K562 (cell line): ENCODE data around the gene PLEKHG4B. TPM values are rescaled to one million over a fixed set of nuclear protein-coding genes. Genes with fewer than 3 reads are reported as not detected.
A peak's percentile ranks its signal among the peaks of the same experiment; 100 is the strongest.

Source experiments
- ATAC-seq: fragments of 200-7000 bp; cut with Tn5 transposase; 3 replicates; pipeline ENCODE4 v1.9.1; 2020; ENCODE audit warnings: moderate library complexity
- BruUV-seq: library from RNA; stranded (reverse); fragments of 400-500 nt; replicated peaks from 2 replicates; lab custom pipeline; 2021; lab: Mats Ljungman, UMichigan
- CTCF ChIA-PET: fragments of 300-600 bp; formaldehyde crosslinking; extraction: SDS; loops from one replicate; lab custom pipeline; 2021; ENCODE audit warnings: low intra/inter-chr PET ratio; lab: Yijun Ruan, JAX
- POLR2A ChIA-PET: fragments of 300-600, 350-650 bp; sonication (Branson Sonifier 250); formaldehyde crosslinking; extraction: SDS; loops from one replicate; lab custom pipeline; 2021; ENCODE audit warnings: antibody characterized with exemption, inconsistent platforms; lab: Yijun Ruan, JAX
- DNase-seq, 4 experiments: peaks; one replicate each; pipeline versions ENCODE4 v3.0.0 to v3.0.0-alpha.2; 2011 to 2018; ENCODE audit warnings: low spot score in 3 of 4, mixed read lengths in 3 of 4; ENCODE audit errors: extremely low read depth in 1 of 4
- FAIRE-seq: peaks from 2 replicates; lab custom pipeline; 2011; peaks lifted over from hg19 to GRCh38; lab: Jason Lieb, UNC
- H2AFZ ChIP-seq: 2 replicates; pipeline ENCODE4 v1.6.0; 2011; ENCODE audit warnings: low read depth, low read length, control low read depth, inconsistent platforms
- H3K27ac ChIP-seq: fragments of 200-600 bp; 3 replicates; pipeline ENCODE4 v1.8.0; 2011; ENCODE audit warnings: low read depth, mild to moderate bottlenecking, control low read depth, inconsistent platforms, low read length, moderate library complexity, mixed read lengths; ENCODE audit errors: extremely low read depth
- H3K27me3 ChIP-seq, 2 experiments: fragments of 300-600 bp in 1 of 2; 2 replicates in 1 of 2; 3 replicates in 1 of 2; pipeline versions ENCODE4 v1.6.0 to v1.8.0; 2011; ENCODE audit warnings: inconsistent platforms in 2 of 2, low read length in 2 of 2, mild to moderate bottlenecking in 1 of 2, mixed read lengths in 1 of 2, moderate library complexity in 1 of 2; ENCODE audit not compliant: control insufficient read depth in 2 of 2, insufficient read depth in 2 of 2
- H3K36me3 ChIP-seq: fragments of 300-600 bp; 3 replicates; pipeline ENCODE4 v1.8.0; 2011; ENCODE audit warnings: mild to moderate bottlenecking, low read length, inconsistent platforms; ENCODE audit not compliant: control insufficient read depth, insufficient read depth
- H3K4me1 ChIP-seq, 2 experiments: fragments of 200-600 bp in 1 of 2; replicated peaks in 1 of 2; 2 replicates in 1 of 2; 3 replicates in 1 of 2; pipeline versions ENCODE4 v1.5.1 to v1.8.0; 2011; ENCODE audit warnings: inconsistent platforms in 2 of 2, low read length in 2 of 2, mild to moderate bottlenecking in 1 of 2, mixed read lengths in 1 of 2, moderate library complexity in 1 of 2; ENCODE audit not compliant: control insufficient read depth in 2 of 2, insufficient read depth in 2 of 2
- H3K4me2 ChIP-seq: 2 replicates; pipeline ENCODE4 v1.6.1; 2011; ENCODE audit warnings: low read length, control low read depth, inconsistent platforms, mixed read lengths; ENCODE audit not compliant: insufficient read depth
- H3K4me3 ChIP-seq: fragments of 200-600 bp; sonication (generic), shearing (Covaris generic); 2 replicates; pipeline ENCODE4 v1.5.1; 2016; ENCODE audit warnings: control low read depth, inconsistent platforms
- H3K79me2 ChIP-seq: fragments of 200-600 bp; 3 replicates; pipeline ENCODE4 v1.8.0; 2011; ENCODE audit warnings: low read length, inconsistent platforms; ENCODE audit not compliant: control insufficient read depth, insufficient read depth
- H3K9ac ChIP-seq, 2 experiments: 2 replicates each; pipeline versions ENCODE4 v1.6.0 to v1.6.1; 2011; ENCODE audit warnings: low read depth in 2 of 2, low read length in 2 of 2, control low read depth in 1 of 2, inconsistent platforms in 1 of 2, mild to moderate bottlenecking in 1 of 2, mixed read lengths in 1 of 2; ENCODE audit not compliant: insufficient read depth in 1 of 2
- H3K9me1 ChIP-seq: one replicate; pipeline ENCODE4 v1.6.0; 2011; ENCODE audit warnings: inconsistent platforms, mild to moderate bottlenecking, low read length, moderate library complexity; ENCODE audit not compliant: control insufficient read depth, insufficient read depth
- H3K9me3 ChIP-seq: replicated peaks from 2 replicates; pipeline ENCODE4 v1.5.1; 2011; ENCODE audit warnings: low read depth, low read length, inconsistent platforms; ENCODE audit not compliant: control insufficient read depth, insufficient read depth
- H4K20me1 ChIP-seq: replicated peaks from 2 replicates; pipeline ENCODE4 v1.6.1; 2011; ENCODE audit warnings: low read length, inconsistent platforms, mixed read lengths; ENCODE audit not compliant: control insufficient read depth, insufficient read depth
- CHD2 ChIP-seq: IDR thresholded peaks from 2 replicates; pipeline ENCODE4 v1.6.1; 2011; ENCODE audit warnings: low read depth, low read length
- HCFC1 ChIP-seq: IDR thresholded peaks from 2 replicates; pipeline ENCODE4 v1.6.1; 2012; ENCODE audit warnings: low read depth, low read length, improper control_type of control experiment
- HMG20A ChIP-seq: fragments of 450-650 bp; formaldehyde crosslinking; conservative IDR thresholded peaks from 2 replicates; pipeline ENCODE4 v1.4.0; 2020; ENCODE audit warnings: mild to moderate bottlenecking, mixed read lengths
- POLR2A ChIP-seq: fragments of 450-650 bp; conservative IDR thresholded peaks from 2 replicates; pipeline ENCODE4 v1.6.1; 2016
- RBM14 ChIP-seq: fragments of 200-400 bp; formaldehyde crosslinking; IDR thresholded peaks from 2 replicates; pipeline ENCODE4 v1.6.1; 2018; ENCODE audit warnings: low read depth, mild to moderate bottlenecking, low read length, moderate library complexity, borderline replicate concordance; ENCODE audit not compliant: insufficient read depth
- RBM17 ChIP-seq: fragments of 200-400 bp; formaldehyde crosslinking; IDR thresholded peaks from 2 replicates; pipeline ENCODE4 v1.6.1; 2017; ENCODE audit warnings: low read depth, mild to moderate bottlenecking, low read length, borderline replicate concordance
- RFX1 ChIP-seq: fragments of 450-650 bp; IDR thresholded peaks from 2 replicates; pipeline ENCODE4 v1.6.1; 2016; ENCODE audit warnings: mild to moderate bottlenecking, moderate library complexity
- STAT5A ChIP-seq: IDR thresholded peaks from 2 replicates; pipeline ENCODE4 v1.6.1; 2012; ENCODE audit warnings: low read length, inconsistent platforms, borderline replicate concordance
- TCF7L2 ChIP-seq: fragments of 150-350 bp; IDR thresholded peaks from 2 replicates; pipeline ENCODE4 v1.6.1; 2016; ENCODE audit warnings: low read depth, mild to moderate bottlenecking, low read length, moderate library complexity
- TCFL5 ChIP-seq: fragments of 250-450 bp; sonication (Bioruptor Pico); conservative IDR thresholded peaks from 2 replicates; pipeline ENCODE4 v1.6.1; 2021; ENCODE audit warnings: mild to moderate bottlenecking, moderate library complexity, matching md5 sums
- YY1 ChIP-seq, 3 experiments: IDR thresholded peaks; 2 replicates each; pipeline ENCODE4 v1.6.1; 2011; ENCODE audit warnings: low read length in 2 of 3, mild to moderate bottlenecking in 2 of 3, moderate library complexity in 2 of 3, borderline replicate concordance in 1 of 3, control low read depth in 1 of 3, low read depth in 1 of 3; ENCODE audit not compliant: insufficient read depth in 3 of 3, insufficient replicate concordance in 2 of 3, control insufficient read depth in 1 of 3, insufficient read length in 1 of 3; ENCODE audit errors: extremely low read depth in 1 of 3
- ZC3H11A ChIP-seq: IDR thresholded peaks from 2 replicates; pipeline ENCODE4 v1.6.1; 2012; ENCODE audit warnings: low read depth, low read length, improper control_type of control experiment
- ZFX ChIP-seq: sonication (generic); formaldehyde crosslinking; IDR thresholded peaks from 2 replicates; pipeline ENCODE4 v1.8.0; 2022; ENCODE audit warnings: mild to moderate bottlenecking, missing genetic modification reagents, moderate library complexity
- ZNF764 ChIP-seq: fragments of 250-450 bp; sonication (Bioruptor Pico); IDR thresholded peaks from 2 replicates; pipeline ENCODE4 v1.4.0; 2020; ENCODE audit warnings: low read depth, mild to moderate bottlenecking, moderate library complexity
- WGBS: fragments of 100-300 bp; shearing (Covaris generic); methylation state at CpG from one replicate; pipeline ENCODE4 v1.1.6; 2016; ENCODE audit warnings: low coverage, mixed read lengths; ENCODE audit not compliant: insufficient coverage; ENCODE audit errors: missing lambda C conversion rate; 5-methylcytosine and 5-hydroxymethylcytosine counted together
- in situ Hi-C: fragments of 300-500 bp; cut with MboI; formaldehyde crosslinking; loops from 4 replicates; pipeline ENCODE4 v1.15.0; 2018; ENCODE audit warnings: inconsistent platforms, mixed read lengths
- intact Hi-C: fragments of 100-400 bp; cut with micrococcal nuclease; formaldehyde crosslinking; loops from 2 replicates; pipeline ENCODE4 v1.14.2; 2022
- polyA plus RNA-seq, 8 experiments: library from polyadenylated mRNA; depleted of rRNA in 4 of 8; stranded (reverse) in 5 of 8; unstranded in 3 of 8; fragments of >200 nt; fragmentation: Nextera tagmentation in 2 of 8; fragmentation: Illumina TruSeq in 1 of 8; extraction: Ambion mirVana in 2 of 8; extraction: Trizol in 1 of 8; gene quantifications; 2 replicates each; pipeline versions ENCODE4 v1.2.1 to v1.2.3, GENCODE V29; 2011 to 2014; ENCODE audit warnings: inconsistent platforms in 1 of 8, missing spikeins in 1 of 8
- total RNA-seq, 7 experiments: library from RNA; depleted of rRNA in 6 of 7; stranded (reverse); fragments of >200 nt in 6 of 7; fragmentation: Illumina TruSeq in 2 of 7; extraction: Trizol in 2 of 7; gene quantifications; 2 replicates each; pipeline versions ENCODE4 v1.2.1 to v1.2.3, GENCODE V29; 2011 to 2021; ENCODE audit warnings: low replicate concordance in 1 of 7
- TF ChIP-seq, protein P1 (sequence below): fragments of 250-450 bp; sonication (Bioruptor Pico); IDR thresholded peaks from 2 replicates; pipeline ENCODE4 v1.5.0; 2021
- TF ChIP-seq, protein P2 (sequence below), 2 experiments: fragments of 450-650 bp in 1 of 2; sonication (generic) in 1 of 2; formaldehyde crosslinking in 1 of 2; IDR thresholded peaks in 1 of 2; conservative IDR thresholded peaks in 1 of 2; 2 replicates each; pipeline versions ENCODE4 v1.6.1 to v1.8.1; 2016 to 2023; ENCODE audit warnings: mild to moderate bottlenecking in 2 of 2, moderate library complexity in 2 of 2, inconsistent platforms in 1 of 2, missing genetic modification reagents in 1 of 2
- TF ChIP-seq, protein P3 (sequence below): sonication (generic); formaldehyde crosslinking; IDR thresholded peaks from 2 replicates; pipeline ENCODE4 v1.8.0; 2022; ENCODE audit warnings: mild to moderate bottlenecking, missing genetic modification reagents

The PLEKHG4B gene
- total and polyA plus RNA-seq, 9 of the 15 experiments (the other 6 are each of a cell fraction or from before 2014, with no cell fraction given) = 0.02 TPM; not detected in 8

DNA sequence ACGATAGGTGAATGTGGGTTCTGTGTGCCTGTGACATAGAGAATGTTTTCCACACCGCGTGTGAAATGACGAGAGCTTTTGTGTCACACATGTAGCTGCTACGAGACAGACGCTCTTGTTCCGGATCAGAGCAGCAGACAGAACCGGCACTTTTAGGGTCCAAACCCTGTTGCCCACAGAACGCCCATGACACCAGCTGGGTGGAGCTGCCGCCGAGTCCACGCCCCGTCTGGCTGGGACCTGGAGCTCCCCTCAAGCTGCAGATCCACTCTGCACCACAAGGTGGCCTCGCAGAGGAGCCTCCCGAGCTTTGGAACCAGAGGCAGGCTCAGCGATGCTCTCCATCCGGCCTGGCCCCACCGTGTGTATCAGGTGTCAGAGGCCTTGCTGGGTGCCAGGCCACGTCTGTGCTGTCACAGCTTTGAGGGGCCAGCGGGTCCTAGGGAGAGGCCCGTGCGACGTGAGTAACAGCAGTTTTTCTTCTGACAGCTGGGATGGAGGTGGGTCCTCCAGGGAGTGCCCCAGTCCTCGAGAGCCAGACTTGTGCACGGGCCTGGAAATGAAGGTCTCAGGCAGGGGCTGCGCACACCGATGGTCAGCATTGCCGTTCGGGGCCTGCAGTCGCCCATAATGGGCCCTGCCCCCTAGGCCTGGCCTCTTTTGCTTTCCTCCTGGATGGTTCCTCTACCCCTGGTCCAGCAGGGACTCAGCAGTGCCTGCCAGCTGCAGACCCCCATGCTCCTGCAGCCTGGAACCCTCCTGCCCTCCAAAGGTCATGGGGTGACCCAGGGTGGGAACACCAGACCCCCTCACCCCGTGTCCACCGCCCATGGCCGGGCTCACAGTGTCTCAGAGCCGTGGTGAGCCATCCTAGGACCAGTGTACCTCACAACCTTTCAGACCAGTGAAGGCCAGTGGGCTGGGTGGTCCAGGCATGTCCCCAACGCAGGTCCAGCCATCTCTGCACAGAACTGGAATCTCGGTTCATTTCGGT, 96.8 kb downstream of the PLEKHG4B start:
- Histone ChIP-seq H3K4me1 (peaks cover 0 to 61% of the 10 kb centered on the region in 2 experiments; a peak in 2 of 5 replicates), H3K9ac (peak overlapping the region in 1 of 2 experiments; percentile 28; a peak in 1 of 4 replicates), H3K36me3 (no peaks in the 10 kb centered on the region), H3K9me3 (no peaks in the 10 kb centered on the region), H3K9me1 (no peaks in the 10 kb centered on the region), H3K4me2 (peak overlapping the region; percentile 68), H3K4me3 (no peak overlapping the region), H3K79me2 (no peaks in the 10 kb centered on the region), H4K20me1 (peaks cover 32% of the 10 kb centered on the region), H3K27ac (no peak overlapping the region), H2AFZ (peak overlapping the region; percentile 77), H3K27me3 (peaks cover 44 to 85% of the 10 kb centered on the region in 2 experiments)
- CTCF ChIA-PET = interaction anchor here (0.6 kb wide), 2 partner anchors 1453 to 1456 kb away, joined by 4 read pairs; no protein-coding TSS in a partner anchor
- BruUV-seq = no TSS peak
- peak; percentile 94 for FAIRE-seq
- ATAC-seq = peak; percentile 97
- WGBS = 6% methylated on average over 37 of the region's 37 CpGs
- POLR2A ChIA-PET = interaction anchor here (0.5 to 1.4 kb wide), 8 partner anchors 10 to 206 kb away, joined by 3 to 4 read pairs (median 3); no protein-coding TSS in a partner anchor
- DNase-seq = peak; percentile 92 to 97 (median 94)
- intact Hi-C loops = loop anchor here (5.0 kb wide), 1 partner anchor 249 kb away; no protein-coding TSS in a partner anchor
- in situ Hi-C loops = no loop called here
- TF ChIP-seq ZC3H11A = no peak
- TF ChIP-seq CHD2 = no peak
- TF ChIP-seq TCF7L2 = no peak
- TF ChIP-seq STAT5A = no peak
- no peak for TF ChIP-seq HMG20A (CRISPR knock-in tag)
- TF ChIP-seq TCFL5 = no peak
- TF ChIP-seq YY1 (IDR thresholded peaks at IDR 0.05; ENCODE audit: borderline replicate concordance in 1 of 3, control insufficient read depth in 1 of 3, extremely low read depth in 1 of 3, insufficient read depth in 3 of 3, insufficient read length in 1 of 3, insufficient replicate concordance in 2 of 3, low read depth in 1 of 3, low read length in 2 of 3) = peak in 1 of 3 experiments; percentile 20
- no peak for TF ChIP-seq ZNF764 (CRISPR knock-in tag)
- TF ChIP-seq, protein P1, sequence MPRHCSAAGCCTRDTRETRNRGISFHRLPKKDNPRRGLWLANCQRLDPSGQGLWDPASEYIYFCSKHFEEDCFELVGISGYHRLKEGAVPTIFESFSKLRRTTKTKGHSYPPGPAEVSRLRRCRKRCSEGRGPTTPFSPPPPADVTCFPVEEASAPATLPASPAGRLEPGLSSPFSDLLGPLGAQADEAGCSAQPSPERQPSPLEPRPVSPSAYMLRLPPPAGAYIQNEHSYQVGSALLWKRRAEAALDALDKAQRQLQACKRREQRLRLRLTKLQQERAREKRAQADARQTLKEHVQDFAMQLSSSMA (CRISPR knock-in tag) = no peak
- TF ChIP-seq POLR2A = no peak
- TF ChIP-seq, protein P2, sequence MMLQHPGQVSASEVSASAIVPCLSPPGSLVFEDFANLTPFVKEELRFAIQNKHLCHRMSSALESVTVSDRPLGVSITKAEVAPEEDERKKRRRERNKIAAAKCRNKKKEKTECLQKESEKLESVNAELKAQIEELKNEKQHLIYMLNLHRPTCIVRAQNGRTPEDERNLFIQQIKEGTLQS (IDR thresholded peaks at IDR 0.05) = no peak
- TF ChIP-seq, protein P2 (CRISPR knock-in tag; conservative IDR thresholded peaks at IDR 0.05) = no peak
- TF ChIP-seq RFX1 = no peak
- TF ChIP-seq HCFC1 = no peak
- TF ChIP-seq RBM17 = no peak
- TF ChIP-seq ZFX (CRISPR knock-in tag) = no peak
- TF ChIP-seq RBM14 = no peak
- TF ChIP-seq, protein P3, sequence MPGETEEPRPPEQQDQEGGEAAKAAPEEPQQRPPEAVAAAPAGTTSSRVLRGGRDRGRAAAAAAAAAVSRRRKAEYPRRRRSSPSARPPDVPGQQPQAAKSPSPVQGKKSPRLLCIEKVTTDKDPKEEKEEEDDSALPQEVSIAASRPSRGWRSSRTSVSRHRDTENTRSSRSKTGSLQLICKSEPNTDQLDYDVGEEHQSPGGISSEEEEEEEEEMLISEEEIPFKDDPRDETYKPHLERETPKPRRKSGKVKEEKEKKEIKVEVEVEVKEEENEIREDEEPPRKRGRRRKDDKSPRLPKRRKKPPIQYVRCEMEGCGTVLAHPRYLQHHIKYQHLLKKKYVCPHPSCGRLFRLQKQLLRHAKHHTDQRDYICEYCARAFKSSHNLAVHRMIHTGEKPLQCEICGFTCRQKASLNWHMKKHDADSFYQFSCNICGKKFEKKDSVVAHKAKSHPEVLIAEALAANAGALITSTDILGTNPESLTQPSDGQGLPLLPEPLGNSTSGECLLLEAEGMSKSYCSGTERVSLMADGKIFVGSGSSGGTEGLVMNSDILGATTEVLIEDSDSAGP (CRISPR knock-in tag) = no peak
